LNCaP clone FGC (cell line): ENCODE measurements around the gene OGFOD2.
A peak's percentile ranks its signal among the peaks of the same experiment; 100 is the strongest.

Experiments
- DNase-seq: peaks from one replicate; pipeline ENCODE4 v3.0.0-alpha.2; 2011; ENCODE audit warnings: low read depth
- H3K4me3 ChIP-seq: 2 replicates; pipeline ENCODE4 v1.5.1; 2011; ENCODE audit warnings: mild to moderate bottlenecking, low read depth, low read length, control low read depth
- TF ChIP-seq, protein P1 (sequence below): IDR thresholded peaks from 2 replicates; pipeline ENCODE4 v1.5.1; 2012; ENCODE audit warnings: mild to moderate bottlenecking; ENCODE audit not compliant: control insufficient read depth, insufficient read depth; ENCODE audit errors: extremely low read depth

The OGFOD2 gene

GRCh38 chr12:122966743-122967550, 8.1 kb upstream of the OGFOD2 start:
- no peak for DNase-seq
- no peak overlapping the region for H3K4me3 ChIP-seq

GRCh38 chr12:122968104-122968503, 6.9 kb upstream of the OGFOD2 start:
- H3K4me3 ChIP-seq = no peak overlapping the region
- TF ChIP-seq, protein P1, sequence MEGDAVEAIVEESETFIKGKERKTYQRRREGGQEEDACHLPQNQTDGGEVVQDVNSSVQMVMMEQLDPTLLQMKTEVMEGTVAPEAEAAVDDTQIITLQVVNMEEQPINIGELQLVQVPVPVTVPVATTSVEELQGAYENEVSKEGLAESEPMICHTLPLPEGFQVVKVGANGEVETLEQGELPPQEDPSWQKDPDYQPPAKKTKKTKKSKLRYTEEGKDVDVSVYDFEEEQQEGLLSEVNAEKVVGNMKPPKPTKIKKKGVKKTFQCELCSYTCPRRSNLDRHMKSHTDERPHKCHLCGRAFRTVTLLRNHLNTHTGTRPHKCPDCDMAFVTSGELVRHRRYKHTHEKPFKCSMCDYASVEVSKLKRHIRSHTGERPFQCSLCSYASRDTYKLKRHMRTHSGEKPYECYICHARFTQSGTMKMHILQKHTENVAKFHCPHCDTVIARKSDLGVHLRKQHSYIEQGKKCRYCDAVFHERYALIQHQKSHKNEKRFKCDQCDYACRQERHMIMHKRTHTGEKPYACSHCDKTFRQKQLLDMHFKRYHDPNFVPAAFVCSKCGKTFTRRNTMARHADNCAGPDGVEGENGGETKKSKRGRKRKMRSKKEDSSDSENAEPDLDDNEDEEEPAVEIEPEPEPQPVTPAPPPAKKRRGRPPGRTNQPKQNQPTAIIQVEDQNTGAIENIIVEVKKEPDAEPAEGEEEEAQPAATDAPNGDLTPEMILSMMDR = no peak

More at GRCh38 chr12:122966743-122967550, 8.1 kb upstream of the OGFOD2 start:
- TF ChIP-seq, protein P1 = no peak

DNA sequence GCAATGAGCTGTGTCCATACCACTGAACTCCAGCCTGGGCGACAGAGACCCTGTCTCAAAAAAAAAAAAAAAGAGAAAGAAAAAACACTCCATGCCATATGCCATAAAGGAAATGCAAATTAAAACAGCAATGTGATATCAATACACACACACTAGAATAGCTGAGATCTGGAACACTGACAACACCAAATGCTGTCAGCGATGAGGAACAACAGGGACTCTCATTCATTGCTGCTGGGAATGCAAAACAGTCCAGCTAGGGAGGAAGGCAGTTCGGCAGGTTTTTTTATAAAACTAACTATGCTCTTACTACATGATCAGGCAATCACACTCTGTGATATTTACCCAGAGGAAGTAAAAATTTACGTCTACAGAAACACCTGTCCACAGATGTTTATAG, 5.4 kb upstream of the OGFOD2 start:
- TF ChIP-seq, protein P1 = no peak
- peak; percentile 22 for DNase-seq

More at GRCh38 chr12:122968104-122968503, 6.9 kb upstream of the OGFOD2 start:
- DNase-seq = no peak

DNA sequence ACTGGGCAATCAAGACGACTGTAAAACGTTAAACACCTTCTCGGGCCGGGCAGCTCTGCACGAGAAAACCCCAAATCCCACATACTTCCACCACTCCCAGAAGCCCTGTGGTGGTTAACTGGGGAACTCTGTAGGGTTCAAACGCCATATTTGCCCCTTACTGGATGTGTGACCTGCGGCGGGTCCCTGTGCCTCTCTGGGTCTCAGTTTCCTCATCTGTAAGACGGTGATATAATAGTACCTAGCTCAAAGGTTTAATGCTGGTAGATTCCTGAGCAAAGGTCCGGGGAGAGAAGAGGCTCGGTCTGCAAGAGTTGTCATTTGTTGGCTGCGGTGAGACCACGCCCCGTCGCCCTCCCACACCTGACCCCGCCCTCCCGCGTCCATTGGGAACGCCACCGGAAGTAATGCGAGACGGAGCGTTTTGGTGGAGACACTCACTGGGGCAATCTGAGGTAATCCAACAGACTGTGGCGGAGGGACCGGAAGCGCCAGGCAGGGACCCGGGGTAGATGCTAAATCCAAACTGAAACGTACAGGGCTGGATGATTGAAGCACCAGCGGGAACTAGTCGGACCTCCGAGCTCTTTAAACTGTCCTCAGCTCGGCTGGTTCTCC, 661 bp upstream of the OGFOD2 start:
- H3K4me3 ChIP-seq = peak overlapping the region; percentile 77
- TF ChIP-seq, protein P1 = no peak
- peak; percentile 97 for DNase-seq

More for the DNA sequence above, 5.4 kb upstream of the OGFOD2 start:
- H3K4me3 ChIP-seq = no peak overlapping the region

- TF ChIP-seq, protein P1 = no peak
- H3K4me3 ChIP-seq = peak overlapping the region; percentile 77
- no peak for DNase-seq
Observed at GRCh38 chr12:122975790-122976647, 975 bp downstream of the OGFOD2 start.

DNA sequence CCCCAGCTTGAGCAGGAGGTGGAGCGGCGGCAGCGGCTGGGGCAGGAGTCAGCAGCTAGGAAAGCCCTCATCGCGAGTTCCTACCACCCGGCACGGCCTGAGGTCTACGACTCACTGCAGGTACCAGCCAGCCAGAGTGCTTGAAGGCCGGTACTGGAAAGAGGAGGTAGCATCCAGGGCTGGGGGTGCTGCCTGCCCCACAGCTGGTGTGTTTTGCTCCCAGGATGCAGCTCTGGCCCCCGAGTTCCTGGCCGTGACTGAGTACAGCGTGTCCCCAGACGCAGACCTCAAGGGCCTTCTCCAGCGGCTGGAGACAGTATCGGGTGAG, 1.6 kb downstream of the OGFOD2 start:
- H3K4me3 ChIP-seq = peak overlapping the region; percentile 77
- no peak for DNase-seq
- TF ChIP-seq, protein P1 = no peak
